GM18526 (cell line): Measurements from ENCODE around the gene RXRA.

ENCODE experiments used
- POLR2A ChIP-seq: IDR thresholded peaks from 3 replicates; pipeline ENCODE4 v1.6.1; 2011; ENCODE audit not compliant: insufficient read length; ENCODE audit errors: extremely low read depth

RXRA gene

DNA sequence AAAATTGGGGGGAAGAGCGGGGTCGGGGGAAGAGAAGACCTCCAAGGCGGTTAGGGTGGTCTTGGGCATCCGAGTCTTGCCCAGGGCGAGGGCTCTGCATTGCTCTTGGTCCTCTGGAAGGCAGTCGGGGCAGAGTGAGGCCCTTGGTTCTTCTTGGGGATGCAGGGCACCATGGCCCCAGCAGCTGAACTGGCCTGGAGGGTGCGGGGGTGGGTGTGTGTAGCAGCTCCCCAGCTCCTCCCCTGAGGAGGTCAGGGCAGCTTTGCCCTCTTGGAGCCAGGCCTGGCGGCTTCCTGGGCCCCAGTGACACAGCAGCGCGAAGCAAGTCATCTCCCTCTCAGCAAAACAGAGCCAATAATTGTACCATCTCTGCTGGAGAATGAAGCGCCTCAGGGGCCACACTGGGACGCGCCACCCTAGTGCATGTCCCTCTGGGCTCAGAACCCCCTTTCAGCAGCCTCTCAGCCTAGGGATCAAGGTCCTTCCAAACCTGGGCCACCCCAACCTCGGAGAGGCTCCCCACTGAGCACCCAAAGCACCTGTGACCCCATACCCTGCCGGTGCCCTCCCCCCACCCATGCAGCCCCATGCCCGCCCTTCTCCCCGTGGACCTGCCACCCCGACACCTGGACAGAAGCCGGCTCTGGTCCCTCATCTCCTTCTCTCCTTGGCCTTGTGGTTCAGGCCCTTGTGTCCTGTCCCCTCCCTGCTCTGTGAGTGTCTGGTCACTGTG lies 10.4 kb upstream of the RXRA start:
- TF ChIP-seq POLR2A, result no peak

DNA sequence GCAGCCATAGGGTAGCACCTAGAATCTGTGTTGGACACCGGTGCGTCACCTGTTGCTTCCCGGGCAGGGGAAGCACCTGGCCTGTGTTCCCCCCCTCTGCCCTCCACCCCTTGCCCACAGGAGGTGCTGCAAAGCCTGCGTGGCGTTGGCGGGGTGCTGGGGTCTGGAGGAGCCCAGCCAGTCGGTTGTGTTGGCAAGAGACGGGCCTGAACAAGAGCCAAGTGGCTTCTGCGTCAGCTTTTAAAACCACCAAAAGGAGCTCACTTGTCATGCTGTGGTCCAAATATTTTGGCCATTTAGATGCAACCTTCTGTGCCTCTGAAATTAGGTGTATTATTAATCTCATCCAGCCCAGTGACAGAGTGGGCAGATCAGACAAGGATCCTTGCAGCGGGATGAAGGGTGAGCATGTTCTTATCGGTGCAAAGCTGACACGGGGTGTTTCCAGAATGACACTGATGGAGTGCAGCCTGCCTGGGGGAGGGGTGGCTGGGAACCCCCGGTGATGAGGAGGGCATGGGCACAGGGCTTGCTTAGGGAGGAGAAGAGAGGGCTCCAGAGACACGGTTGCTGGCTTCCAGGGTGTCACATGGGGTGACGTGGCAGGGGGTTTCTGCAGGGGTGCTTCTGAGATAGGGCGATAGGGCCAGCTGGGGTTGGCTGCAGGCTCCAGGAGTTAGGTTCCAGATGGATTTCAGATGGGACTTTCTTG lies 9.7 kb upstream of the RXRA start:
- TF ChIP-seq POLR2A, result no peak

DNA sequence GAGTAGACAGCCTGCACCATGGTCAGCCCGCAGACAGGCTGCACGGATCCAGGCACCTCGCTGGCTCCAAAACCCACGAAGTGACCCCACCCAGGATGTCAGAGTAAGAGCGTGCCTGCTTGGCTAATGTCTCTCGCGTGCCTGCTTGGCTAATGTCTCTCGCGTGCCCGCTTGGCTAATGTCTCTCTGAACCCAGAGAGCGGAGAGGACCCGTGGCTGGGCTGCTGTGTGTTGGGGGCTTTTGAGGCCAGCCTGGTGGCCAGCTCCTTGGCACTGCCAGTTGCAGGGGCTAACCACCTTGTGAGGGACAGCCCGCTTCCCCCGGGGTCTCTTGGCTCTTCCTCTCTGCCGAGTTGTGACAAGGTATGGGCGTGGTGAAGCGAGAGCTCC lies 8.9 kb upstream of the RXRA start:
- no peak for TF ChIP-seq POLR2A

DNA sequence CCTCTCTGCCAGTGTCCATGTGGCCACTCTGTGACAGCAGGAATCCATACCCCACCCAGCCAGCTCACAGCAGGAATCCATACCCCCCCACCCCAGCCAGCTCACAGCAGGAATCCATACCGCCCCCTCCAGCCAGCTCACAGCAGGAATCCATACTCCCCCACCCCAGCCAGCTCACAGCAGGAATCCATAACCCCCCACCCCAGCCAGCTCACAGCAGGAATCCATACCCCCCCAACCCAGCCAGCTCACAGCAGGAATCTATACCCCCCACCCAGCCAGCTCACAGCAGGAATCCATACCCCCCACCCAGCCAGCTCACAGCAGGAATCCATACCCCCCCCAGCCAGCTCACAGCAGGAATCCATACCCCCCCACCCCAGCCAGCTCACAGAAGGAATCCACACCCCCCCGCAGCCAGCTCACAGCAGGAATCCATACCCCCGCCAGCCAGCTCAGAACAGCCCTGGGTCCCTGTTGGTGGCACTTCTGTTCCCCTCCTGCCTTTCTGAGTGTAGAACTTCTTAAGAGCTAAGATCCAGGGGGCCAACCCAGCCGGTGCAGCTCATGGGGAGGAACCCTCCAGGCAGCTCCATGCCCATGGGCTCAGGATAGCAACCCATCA lies 8.4 kb upstream of the RXRA start:
- no peak for TF ChIP-seq POLR2A

DNA sequence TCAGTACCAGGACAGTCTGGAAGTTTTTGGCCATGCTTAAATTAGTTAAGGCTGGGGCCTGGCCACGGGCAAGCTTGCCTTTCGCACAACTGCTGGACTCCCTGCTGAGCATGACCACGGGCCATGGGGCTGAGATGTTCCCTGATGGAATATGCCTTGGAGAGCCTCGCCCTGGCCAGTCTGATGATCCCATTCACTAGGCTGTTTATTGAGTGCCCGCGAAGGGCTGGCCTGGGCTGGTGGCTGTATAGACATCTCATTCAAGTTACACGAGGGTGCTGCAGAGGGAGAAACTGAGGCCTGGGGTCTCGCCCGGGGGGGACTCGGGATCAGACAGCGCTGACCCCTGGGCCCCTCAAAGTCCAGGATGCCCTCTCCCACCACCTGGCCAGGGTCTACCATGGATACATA lies 7.8 kb upstream of the RXRA start:
- no peak for TF ChIP-seq POLR2A

DNA sequence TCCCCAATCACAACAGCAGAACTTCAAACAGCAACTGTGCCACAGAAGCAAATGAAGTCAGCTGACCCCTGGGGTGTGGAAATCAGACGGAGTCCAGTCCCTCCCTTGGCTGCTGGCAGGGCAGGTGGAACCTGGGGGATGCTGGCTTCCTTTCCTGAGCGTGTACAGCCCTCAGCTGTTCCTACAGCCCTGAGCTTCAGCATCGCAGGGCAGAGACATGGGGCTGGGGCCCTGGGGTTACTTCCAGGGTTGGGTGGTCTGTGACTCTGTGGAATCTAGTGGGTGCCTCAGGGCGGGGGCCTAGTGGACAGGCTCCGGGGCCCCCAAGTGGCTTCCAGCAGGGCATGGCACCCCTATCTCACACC lies 7.3 kb upstream of the RXRA start:
- TF ChIP-seq POLR2A, result no peak

DNA sequence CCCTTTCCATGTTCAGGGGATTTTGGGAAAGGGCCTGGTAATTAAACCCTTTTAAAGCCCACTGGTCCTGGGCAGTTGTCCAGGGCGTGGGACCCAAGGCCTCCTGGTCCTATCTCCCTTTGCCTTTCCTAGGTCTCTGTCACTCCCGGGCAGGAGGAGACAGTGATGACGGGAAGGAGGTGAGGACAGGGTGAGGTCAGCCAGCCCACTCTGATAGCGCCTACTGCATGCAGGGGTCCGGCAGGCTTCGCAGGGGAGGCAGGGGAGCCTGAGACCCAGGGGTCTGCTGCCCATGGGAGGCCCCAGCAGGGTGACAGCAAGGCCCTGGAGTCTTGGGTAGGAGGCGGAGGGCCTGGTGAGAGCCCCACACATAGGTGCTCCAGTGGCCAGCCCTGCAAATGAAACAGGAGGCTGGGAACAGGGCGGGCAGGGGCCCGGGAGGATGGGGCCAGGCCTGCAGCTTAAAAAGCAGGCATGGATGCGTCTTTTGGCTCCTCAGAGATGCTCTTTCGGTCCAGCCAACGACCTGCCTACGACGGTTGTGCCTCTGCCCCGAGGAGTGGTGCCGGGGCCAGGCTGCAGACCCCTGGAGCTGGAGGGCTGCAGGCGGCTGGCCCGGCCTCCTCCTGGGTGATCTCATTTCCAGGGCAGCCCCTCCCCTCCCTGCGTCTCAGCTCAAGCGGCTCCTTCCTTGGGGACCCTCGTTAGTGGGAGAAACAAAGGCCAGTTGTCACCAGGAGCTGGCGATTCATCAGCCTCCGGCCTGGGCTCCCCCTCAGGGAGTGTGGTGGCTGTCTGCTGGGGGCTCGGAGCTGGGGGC lies 6.7 kb upstream of the RXRA start:
- no peak for TF ChIP-seq POLR2A

DNA sequence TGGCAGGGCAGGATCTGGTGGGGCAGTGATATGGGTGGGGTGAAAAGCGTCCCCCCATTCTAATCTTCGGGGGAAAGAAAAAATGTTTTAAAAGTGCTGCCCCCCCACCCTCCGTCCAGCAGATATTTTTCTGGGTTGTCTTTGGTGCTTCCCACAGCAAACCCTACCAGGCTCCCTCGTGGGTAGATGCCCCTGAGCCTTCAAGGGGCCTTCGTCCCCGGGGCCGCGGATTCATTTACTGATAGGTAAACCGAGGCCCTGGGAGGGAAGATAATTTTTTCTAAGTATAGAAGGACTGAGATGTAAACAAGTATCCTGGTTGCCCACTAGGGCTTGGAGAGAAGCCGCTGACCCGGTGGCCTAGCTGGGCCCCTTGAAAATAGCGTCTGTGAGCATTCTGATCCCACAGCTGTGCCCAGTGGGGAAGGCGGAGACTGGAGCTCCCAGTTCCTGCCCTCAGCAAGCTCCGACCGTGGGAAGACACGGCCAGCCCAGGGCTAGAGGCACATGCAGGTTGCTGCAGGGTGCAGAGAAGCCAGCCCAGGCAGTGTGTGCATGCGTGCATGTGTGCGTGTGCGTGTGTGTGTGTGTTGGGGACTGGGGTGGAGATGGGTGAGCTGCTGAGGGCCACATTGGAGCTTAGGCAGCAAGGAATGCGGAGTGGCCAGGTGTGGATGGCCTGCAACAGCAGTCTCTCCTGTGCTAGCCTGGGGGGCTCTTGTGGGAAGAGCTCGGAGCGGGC lies 6.0 kb upstream of the RXRA start:
- no peak for TF ChIP-seq POLR2A

DNA sequence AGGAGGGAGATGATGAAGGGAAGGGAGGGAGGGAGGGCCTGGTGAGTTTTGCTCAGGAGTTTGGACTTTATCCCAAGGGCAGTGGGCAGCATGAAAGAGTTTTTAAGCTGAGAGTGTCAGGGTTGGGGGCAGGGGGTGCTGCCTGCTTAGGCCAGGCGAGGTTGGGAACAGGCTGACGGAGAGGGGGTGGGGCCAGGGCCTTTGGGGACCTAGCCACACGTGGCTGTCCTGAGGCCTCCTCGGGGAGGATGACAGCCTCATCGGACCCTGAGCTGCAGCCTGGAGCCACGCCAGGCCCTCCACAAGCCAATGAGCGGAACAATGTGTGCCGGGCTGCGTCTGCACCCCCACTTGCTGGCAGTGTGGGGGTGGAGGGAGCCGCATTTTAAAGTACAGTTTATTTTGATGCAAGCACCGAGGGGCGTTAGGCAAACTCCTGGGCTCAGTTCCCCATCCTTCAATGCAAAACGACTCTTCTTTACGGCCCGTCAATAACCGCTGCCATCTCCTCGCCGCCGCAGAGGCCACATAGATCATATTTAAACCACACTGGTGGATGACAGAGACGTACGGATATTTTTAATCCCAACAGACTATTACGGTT lies 5.3 kb upstream of the RXRA start:
- no peak for TF ChIP-seq POLR2A

DNA sequence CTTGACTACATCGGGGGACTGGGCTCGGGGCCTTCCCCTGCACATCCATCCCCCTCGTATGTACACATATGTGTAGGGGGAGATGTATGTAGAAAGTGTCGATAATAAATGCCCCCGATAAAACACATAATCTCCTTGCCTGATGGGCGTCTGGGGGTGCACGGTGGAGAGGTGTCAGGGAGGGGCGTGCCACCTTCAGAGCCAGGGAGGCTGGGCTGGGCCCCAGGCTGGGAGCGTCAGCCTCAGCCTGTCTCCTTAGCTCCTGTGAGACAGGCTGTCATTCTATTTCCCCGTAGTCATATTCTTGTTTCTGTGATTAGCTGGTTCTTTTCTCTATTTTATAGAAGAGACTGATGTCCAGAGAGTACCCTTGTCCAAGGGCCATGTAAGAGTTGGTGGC lies 4.7 kb upstream of the RXRA start:
- no peak for TF ChIP-seq POLR2A

DNA sequence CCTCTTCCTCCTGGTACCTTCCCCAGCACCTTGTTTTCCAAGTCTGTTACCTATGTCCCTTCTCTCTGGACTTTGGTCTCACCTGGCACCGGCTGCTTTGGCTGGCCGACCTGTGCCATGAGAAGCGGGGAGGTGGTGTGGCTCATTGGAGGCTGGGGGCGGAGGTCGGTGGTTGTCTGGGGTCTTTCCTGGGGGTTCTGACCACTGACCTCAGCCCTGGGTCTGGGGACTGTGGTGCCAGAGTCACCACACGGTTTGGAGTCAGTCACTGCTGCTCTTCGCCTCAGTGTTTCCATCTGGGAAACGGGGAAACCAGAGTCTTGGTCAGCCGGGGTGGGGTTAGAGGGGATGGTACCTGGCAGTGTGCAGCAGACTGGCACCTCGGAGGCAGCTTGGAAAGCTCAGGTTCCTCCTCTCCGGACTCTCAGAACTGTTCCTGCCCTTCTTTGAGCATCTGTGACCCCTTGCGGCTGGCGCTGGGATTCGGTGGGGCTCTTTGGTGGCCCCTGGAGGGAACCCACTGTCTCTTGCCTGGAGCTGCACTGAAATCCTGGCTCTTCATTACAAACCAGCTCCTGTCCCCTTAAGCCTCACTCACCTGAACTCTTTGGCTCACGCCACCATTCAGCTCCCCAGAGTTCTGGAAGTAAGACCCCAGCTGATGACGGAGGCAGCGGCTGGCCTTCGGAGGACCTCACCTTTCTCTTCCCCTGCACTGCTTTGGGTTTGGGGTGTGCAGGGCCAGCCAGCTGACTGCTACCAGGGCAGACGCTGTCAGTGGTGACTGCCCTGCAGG lies 4.1 kb upstream of the RXRA start:
- TF ChIP-seq POLR2A, result no peak

DNA sequence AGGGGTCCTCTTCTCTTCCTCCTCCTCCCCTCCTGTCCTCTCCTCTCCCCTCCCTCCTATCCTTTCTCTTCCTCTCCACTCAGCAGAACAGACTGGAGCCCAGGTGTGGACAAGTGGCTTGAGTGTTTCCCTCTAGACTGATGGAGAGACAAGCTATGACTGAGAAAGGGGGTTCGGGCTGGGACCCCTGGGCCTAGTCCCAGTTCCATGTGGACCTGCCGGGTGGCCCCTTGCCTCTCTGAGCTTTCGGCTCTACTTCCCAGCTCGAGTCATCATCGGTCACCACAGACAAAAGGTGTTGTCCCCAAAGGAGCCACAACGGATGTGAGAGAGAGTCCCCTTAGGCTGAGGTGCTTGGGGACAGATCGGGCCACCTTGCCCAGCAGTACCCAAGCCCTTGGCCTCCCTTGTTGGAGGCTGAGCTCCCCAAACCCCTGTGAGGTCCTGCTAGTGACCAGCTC lies 3.4 kb upstream of the RXRA start:
- TF ChIP-seq POLR2A, result no peak

DNA sequence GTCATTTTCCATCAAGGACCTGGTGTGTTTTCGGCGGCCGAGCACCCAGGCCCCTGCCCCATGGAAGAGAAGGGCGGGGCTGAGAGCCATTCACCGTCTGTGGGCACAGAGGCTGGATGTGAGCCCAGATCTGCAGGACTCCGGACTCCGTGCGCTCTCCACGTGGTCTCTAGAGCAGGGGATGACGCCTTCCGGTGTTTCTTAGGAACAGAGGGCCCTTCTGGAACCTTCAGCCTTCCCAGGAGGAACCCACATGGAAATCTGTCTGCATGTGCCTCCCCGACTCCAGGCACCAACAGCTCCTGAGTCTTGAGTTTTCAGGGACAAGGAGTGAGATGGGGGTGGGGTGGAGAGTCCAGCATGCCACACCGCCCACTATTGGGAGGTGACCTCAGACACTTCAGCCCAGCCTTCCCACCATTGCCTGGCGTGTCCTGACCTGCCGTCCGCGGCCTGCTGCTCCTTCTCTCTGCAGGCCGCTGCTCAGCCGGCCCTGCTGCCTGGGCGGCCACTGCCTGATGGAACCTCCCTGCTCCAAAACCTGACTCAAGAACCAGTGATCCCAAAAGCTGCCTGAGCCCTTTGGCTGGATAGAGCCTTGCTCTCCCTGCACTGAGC lies 2.4 kb upstream of the RXRA start:
- TF ChIP-seq POLR2A, result no peak

DNA sequence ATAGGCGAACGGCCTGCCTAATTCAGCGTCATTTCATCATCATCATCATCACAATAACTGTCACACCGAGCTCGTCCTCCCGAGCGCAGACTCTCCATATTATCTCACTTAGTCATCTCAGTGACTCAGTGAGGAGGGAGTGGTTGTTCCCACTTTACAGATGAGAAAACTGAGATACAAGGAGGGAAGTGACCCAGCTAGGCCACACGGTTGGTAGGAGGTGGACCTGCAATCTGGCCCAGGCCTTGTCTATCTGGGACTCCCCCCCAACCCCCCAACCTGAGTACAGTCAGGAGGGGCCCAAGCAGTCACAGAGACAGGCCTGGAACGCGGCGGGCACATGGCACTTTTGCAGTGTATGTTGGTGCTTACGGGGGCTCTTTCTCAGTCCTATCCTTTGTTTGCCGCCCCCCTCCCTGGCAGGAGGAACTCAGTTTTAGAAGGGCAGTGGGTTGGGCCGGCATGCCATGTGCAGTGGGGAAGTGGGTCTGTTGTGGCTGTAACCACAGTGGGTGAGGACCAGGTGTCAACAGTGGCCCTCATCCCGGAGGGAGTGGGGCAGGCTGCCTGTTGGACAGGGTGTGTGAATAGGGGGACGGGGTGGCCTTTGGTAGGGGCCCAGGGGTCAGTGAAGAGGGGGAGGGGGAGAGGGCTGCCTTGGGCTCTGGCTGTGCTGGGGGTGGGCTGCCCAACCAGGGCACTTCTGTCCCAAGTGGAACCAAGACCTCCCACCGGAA lies 1.7 kb upstream of the RXRA start:
- no peak for TF ChIP-seq POLR2A
